CD4-positive, CD25-positive, alpha-beta regulatory T cell (primary cell): Measurements from ENCODE around the gene PKDREJ. TPM values are rescaled to one million over a fixed set of nuclear protein-coding genes. Genes with fewer than 3 reads are reported as not detected.
A peak's percentile ranks its signal among the peaks of the same experiment; 100 is the strongest.
"Not testable (repeated sequence)": the region's sequence is repeated elsewhere in the genome, so short reads cannot be mapped to it uniquely, and the experiment has no call there.

ENCODE experiments used
- ATAC-seq, 2 donors: fragments of 150-1000 bp; cut with Tn5 transposase; one replicate each; pipeline ENCODE4 v1.10.0; 2021; ENCODE audit warnings: low read depth in 2 of 2, moderate number of reproducible peaks in 2 of 2, moderate library complexity in 1 of 2
- DNase-seq, 3 donors: peaks; one replicate each; pipeline versions ENCODE4 v3.0.0 to v3.0.0-alpha.2; 2012 to 2022; ENCODE audit warnings: mixed read lengths in 1 of 3
- H3K27ac ChIP-seq: one replicate; pipeline ENCODE4 v1.7.0; 2013; ENCODE audit warnings: mild to moderate bottlenecking, low read length; ENCODE audit not compliant: insufficient read depth, poor library complexity, severe bottlenecking
- H3K27me3 ChIP-seq: one replicate; pipeline ENCODE4 v1.7.0; 2013; ENCODE audit warnings: low read length; ENCODE audit not compliant: control insufficient read depth, insufficient read depth
- H3K36me3 ChIP-seq: one replicate; pipeline ENCODE4 v1.7.0; 2013; ENCODE audit warnings: mild to moderate bottlenecking, low read length, moderate library complexity; ENCODE audit not compliant: control insufficient read depth, insufficient read depth
- H3K4me1 ChIP-seq: 2 replicates; pipeline ENCODE4 v1.7.0; 2013; ENCODE audit warnings: mild to moderate bottlenecking, low read length; ENCODE audit not compliant: insufficient read depth, control insufficient read depth, poor library complexity, severe bottlenecking
- H3K4me3 ChIP-seq: one replicate; pipeline ENCODE4 v1.7.0; 2013; ENCODE audit warnings: low read depth, mild to moderate bottlenecking, low read length, moderate library complexity
- H3K9me3 ChIP-seq, 2 experiments: 1 replicate in 1 of 2; 2 replicates in 1 of 2; pipeline ENCODE4 v1.7.0; 2013; ENCODE audit warnings: low read length in 2 of 2, mild to moderate bottlenecking in 1 of 2, moderate library complexity in 1 of 2; ENCODE audit not compliant: control insufficient read depth in 2 of 2
- H3K27ac Mint-ChIP-seq, 3 donors: one replicate each; pipeline ENCODE4 v1.8.0; 2020 to 2022; ENCODE audit warnings: mild to moderate bottlenecking in 3 of 3, mixed read lengths in 3 of 3, moderate library complexity in 2 of 3
- H3K27me3 Mint-ChIP-seq: one replicate; pipeline ENCODE4 v1.8.0; 2022; ENCODE audit warnings: mild to moderate bottlenecking, mixed read lengths
- H3K36me3 Mint-ChIP-seq: one replicate; pipeline ENCODE4 v1.8.0; 2020; ENCODE audit warnings: mixed read lengths
- H3K4me1 Mint-ChIP-seq, 4 donors: one replicate each; pipeline ENCODE4 v1.8.0; 2020 to 2022; ENCODE audit warnings: mixed read lengths in 4 of 4, mild to moderate bottlenecking in 1 of 4
- H3K4me3 Mint-ChIP-seq, 4 donors: one replicate each; pipeline ENCODE4 v1.8.0; 2020 to 2022; ENCODE audit warnings: mild to moderate bottlenecking in 4 of 4, mixed read lengths in 4 of 4, moderate library complexity in 3 of 4
- H3K9me3 Mint-ChIP-seq, 7 donors: one replicate each; pipeline ENCODE4 v1.8.0; 2020 to 2022; ENCODE audit warnings: mixed read lengths in 7 of 7, mild to moderate bottlenecking in 3 of 7, moderate library complexity in 2 of 7
- polyA plus RNA-seq, 4 donors: library from polyadenylated mRNA; unstranded; fragments of 300-500 nt; fragmentation: Illumina TruSeq; gene quantifications; one replicate each; pipeline ENCODE4 v1.2.3, GENCODE V29; 2021
- total RNA-seq: library from RNA; stranded (reverse); gene quantifications from one replicate; pipeline ENCODE4 v1.2.3, GENCODE V29; 2022

The PKDREJ gene
- total and polyA plus RNA-seq, 5 donors from 2014 or later: 0.19 TPM; not detected in 4

GRCh38 chr22:46269564-46269963 lies 6.4 kb upstream of the PKDREJ start:
- ATAC-seq (no peak), DNase-seq (no peak)
- Mint-ChIP-seq H3K27me3 (peaks cover 30% of the 10 kb centered on the region), H3K36me3 (peaks cover 4% of the 10 kb centered on the region), H3K9me3 (peaks cover 0 to 1% (median 0%) of the 10 kb centered on the region in 7 donors), H3K4me3 (peak overlapping the region; percentile 70 to 93 (median 86)), H3K4me1 (peaks cover 0 to 26% (median 16%) of the 10 kb centered on the region in 4 donors), H3K27ac (peak overlapping the region in 1 of 3 donors; percentile 62)
- no peak overlapping the region for H3K27ac ChIP-seq
- H3K27me3 ChIP-seq: no peaks in the 10 kb centered on the region
- no peaks in the 10 kb centered on the region for H3K36me3 ChIP-seq
- H3K4me3 ChIP-seq: no peak overlapping the region
- no peaks in the 10 kb centered on the region for H3K4me1 ChIP-seq
- no peaks in the 10 kb centered on the region for H3K9me3 ChIP-seq

GRCh38 chr22:46267431-46268279 lies 4.5 kb upstream of the PKDREJ start, which contains the start of gene TTC38:
TSS of gene TTC38 (plus strand) at chr22:46268008. CDS start at chr22:46268040, 32 bp downstream.
- Histone ChIP-seq H3K36me3 (no peaks in the 10 kb centered on the region), H3K4me1 (no peaks in the 10 kb centered on the region), H3K27ac (no peak within 1 kb of the TSS), H3K27me3 (no peaks in the 10 kb centered on the region), H3K4me3 (peak within 1 kb of the TSS; percentile 57), H3K9me3 (no peaks in the 10 kb centered on the region)
- Mint-ChIP-seq H3K27me3 (peaks cover 44% of the 10 kb centered on the region), H3K27ac (peak within 1 kb of the TSS; percentile 71 to 79 (median 74)), H3K4me1 (peaks cover 0 to 28% (median 18%) of the 10 kb centered on the region in 4 donors), H3K36me3 (peaks cover 1% of the 10 kb centered on the region), H3K9me3 (peaks cover 0 to 1% (median 0%) of the 10 kb centered on the region in 7 donors), H3K4me3 (peak within 1 kb of the TSS; percentile 86 to 97 (median 92))
- ATAC-seq (peak; percentile 70 to 77), DNase-seq (peak; percentile 32 to 57 (median 46))

- H3K36me3 Mint-ChIP-seq, H3K4me3 ChIP-seq, H3K9me3 Mint-ChIP-seq, H3K27ac ChIP-seq, H3K4me3 Mint-ChIP-seq, ATAC-seq, H3K9me3 ChIP-seq, H3K4me1 ChIP-seq, H3K27ac Mint-ChIP-seq, H3K36me3 ChIP-seq, DNase-seq: not testable (repeated sequence)
- Mint-ChIP-seq H3K4me1 (peaks cover 0 to 32% (median 19%) of the 10 kb centered on the region in 4 donors), H3K27me3 (peaks cover 62% of the 10 kb centered on the region)
- H3K27me3 ChIP-seq: peaks cover 16% of the 10 kb centered on the region
Observed at GRCh38 chr22:46265627-46266026, 2.5 kb upstream of the PKDREJ start.

GRCh38 chr22:46264520-46264919 lies 1.4 kb upstream of the PKDREJ start:
- Mint-ChIP-seq H3K4me3 (peak overlapping the region in 1 of 4 donors; percentile 43), H3K4me1 (peaks cover 0 to 27% (median 14%) of the 10 kb centered on the region in 4 donors), H3K27me3 (peaks cover 64% of the 10 kb centered on the region)
- H3K4me3 ChIP-seq, ATAC-seq, DNase-seq, H3K27ac ChIP-seq, H3K9me3 ChIP-seq, H3K9me3 Mint-ChIP-seq, H3K36me3 ChIP-seq, H3K4me1 ChIP-seq, H3K36me3 Mint-ChIP-seq, H3K27ac Mint-ChIP-seq: not testable (repeated sequence)
- H3K27me3 ChIP-seq: peaks cover 24% of the 10 kb centered on the region

GRCh38 chr22:46262449-46263215 lies 511 bp downstream of the PKDREJ start:
- peaks cover 34% of the 10 kb centered on the region for H3K27me3 ChIP-seq
- DNase-seq (peak in 1 of 3 donors; percentile 30), ATAC-seq (peak in 1 of 2 donors; percentile 37)
- Mint-ChIP-seq H3K4me1 (peaks cover 0 to 19% (median 8%) of the 10 kb centered on the region in 4 donors), H3K36me3 (no peaks in the 10 kb centered on the region), H3K4me3 (no peak overlapping the region), H3K9me3 (peaks cover 0 to 5% (median 0%) of the 10 kb centered on the region in 7 donors), H3K27me3 (peaks cover 76% of the 10 kb centered on the region), H3K27ac (no peak overlapping the region)
- H3K4me1 ChIP-seq: no peaks in the 10 kb centered on the region
- no peaks in the 10 kb centered on the region for H3K36me3 ChIP-seq
- H3K9me3 ChIP-seq: no peaks in the 10 kb centered on the region
- no peak overlapping the region for H3K27ac ChIP-seq
- no peak overlapping the region for H3K4me3 ChIP-seq

- no peak overlapping the region for H3K27ac Mint-ChIP-seq
- ATAC-seq: no peak
- H3K27me3 Mint-ChIP-seq: peaks cover 57% of the 10 kb centered on the region
- H3K9me3 ChIP-seq: no peaks in the 10 kb centered on the region
- H3K4me3 Mint-ChIP-seq: peak overlapping the region in 1 of 4 donors; percentile 39
- no peak overlapping the region for H3K4me3 ChIP-seq
- H3K36me3 Mint-ChIP-seq: no peaks in the 10 kb centered on the region
- peaks cover 0 to 8% (median 2%) of the 10 kb centered on the region in 4 donors for H3K4me1 Mint-ChIP-seq
- peaks cover 34% of the 10 kb centered on the region for H3K27me3 ChIP-seq
- no peak overlapping the region for H3K27ac ChIP-seq
- H3K9me3 Mint-ChIP-seq: peaks cover 0 to 4% (median 0%) of the 10 kb centered on the region in 7 donors
- no peaks in the 10 kb centered on the region for H3K36me3 ChIP-seq
- H3K4me1 ChIP-seq: no peaks in the 10 kb centered on the region
- no peak for DNase-seq
Observed at GRCh38 chr22:46260038-46260437, 3.1 kb downstream of the PKDREJ start.

- H3K9me3 Mint-ChIP-seq: peaks cover 0 to 4% (median 0%) of the 10 kb centered on the region in 7 donors
- no peak overlapping the region for H3K27ac ChIP-seq
- peaks cover 0 to 6% (median 3%) of the 10 kb centered on the region in 4 donors for H3K4me1 Mint-ChIP-seq
Observed at GRCh38 chr22:46259374-46259773, 3.8 kb downstream of the PKDREJ start.

More at GRCh38 chr22:46259374-46259773, 3.8 kb downstream of the PKDREJ start:
- Mint-ChIP-seq H3K27ac (no peak overlapping the region), H3K27me3 (peaks cover 50% of the 10 kb centered on the region), H3K36me3 (no peaks in the 10 kb centered on the region), H3K4me3 (peak overlapping the region in 1 of 4 donors; percentile 64)
- Histone ChIP-seq H3K27me3 (peaks cover 34% of the 10 kb centered on the region), H3K36me3 (no peaks in the 10 kb centered on the region), H3K9me3 (no peaks in the 10 kb centered on the region), H3K4me3 (no peak overlapping the region), H3K4me1 (no peaks in the 10 kb centered on the region)
- no peak for DNase-seq
- no peak for ATAC-seq
